ENCODE measurements around the gene DYNLL2. TPM values are rescaled to one million over a fixed set of nuclear protein-coding genes. Genes with fewer than 3 reads are reported as not detected.

Gene DYNLL2
- total RNA-seq (2021): 29.1 and 29.8 TPM in 2 replicates
- Bru-seq, nascent RNA: percentile 89 among the genes with signal in this experiment
- percentile 97 among the genes with signal in this experiment for BruChase-seq, experiment 1, labeled RNA remaining after a 2-hour chase
- BruChase-seq, experiment 2, labeled RNA remaining after a 6-hour chase: percentile 98 among the genes with signal in this experiment
- long read RNA-seq, partial matches to known transcripts: 1 of 4 reads
- long read RNA-seq, other reads (novel, unspliced or antisense): 3 of 4 reads

DNA sequence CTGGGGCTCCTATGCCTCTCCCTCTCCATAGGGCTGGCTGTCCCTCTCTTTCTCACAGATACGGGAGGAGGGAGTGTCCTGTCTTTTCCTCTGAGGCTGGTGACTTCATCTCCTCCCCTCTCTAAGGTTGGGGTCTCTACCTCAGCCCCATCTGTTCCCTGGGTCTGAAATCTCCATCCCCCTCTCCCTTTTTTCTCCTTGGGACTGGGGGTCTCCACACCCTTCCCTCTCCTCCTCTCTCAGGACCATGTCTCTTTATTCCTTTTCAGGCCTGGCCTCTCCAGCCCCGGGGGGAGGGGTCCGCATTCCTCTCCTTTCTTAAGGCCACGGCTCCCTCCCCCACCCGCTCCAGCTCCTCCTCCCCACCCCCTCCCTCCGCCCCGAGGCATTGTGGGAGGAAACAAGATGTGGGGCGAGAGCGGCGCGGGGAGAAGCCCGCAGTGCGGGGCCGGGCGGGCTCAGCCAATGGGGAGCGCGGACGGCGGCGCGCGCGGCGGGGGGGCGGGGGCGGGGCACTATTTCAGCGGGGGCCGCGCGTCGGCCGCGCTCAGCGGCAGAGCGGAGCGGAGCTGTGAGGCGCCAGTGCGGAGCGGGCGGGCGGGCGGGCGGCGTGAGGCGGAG lies at the start of gene DYNLL2:
DYNLL2 (plus strand) TSS at position 550 of the 621 bp plus-strand sequence. CDS start 3,672 bp downstream, outside the sequence.
- DNase-seq (ENCODE audit: low spot score): peak; percentile 97
- H3K4me1 ChIP-seq (ENCODE audit: insufficient read depth, low read length, poor library complexity, severe bottlenecking): peaks cover 15% of the 10 kb centered on the region
- peaks cover 14% of the 10 kb centered on the region for H3K27me3 ChIP-seq (replicated peaks; ENCODE audit: insufficient read depth, low read depth, low read length, poor library complexity)
- intact Hi-C loops (cut with micrococcal nuclease; ENCODE audit: unreplicated experiment): loop anchor here (5.0 to 10.0 kb wide), 2 partner anchors 76 to 228 kb away; partner anchors contain the start of genes MRPS23 and SRSF1
- peak within 1 kb of the TSS; percentile 88 for H3K27ac ChIP-seq (ENCODE audit: low read depth, low read length, poor library complexity, severe bottlenecking)
- H3K4me3 ChIP-seq (ENCODE audit: low read depth, low read length, poor library complexity, severe bottlenecking): peak within 1 kb of the TSS; percentile 95
- BruUV-seq (replicated peaks): no TSS peak
- peaks cover 14% of the 10 kb centered on the region for H3K36me3 ChIP-seq (ENCODE audit: insufficient read depth, low read length, poor library complexity, severe bottlenecking)
- no peaks in the 10 kb centered on the region for H3K9me3 ChIP-seq (ENCODE audit: low read depth, low read length, poor library complexity, severe bottlenecking)
- CTCF ChIA-PET: no interaction called here
- no peak for TF ChIP-seq EZH2 (IDR thresholded peaks at IDR 0.05; ENCODE audit: borderline replicate concordance, low read depth, low read length, poor library complexity, severe bottlenecking)
- TF ChIP-seq, protein P1, sequence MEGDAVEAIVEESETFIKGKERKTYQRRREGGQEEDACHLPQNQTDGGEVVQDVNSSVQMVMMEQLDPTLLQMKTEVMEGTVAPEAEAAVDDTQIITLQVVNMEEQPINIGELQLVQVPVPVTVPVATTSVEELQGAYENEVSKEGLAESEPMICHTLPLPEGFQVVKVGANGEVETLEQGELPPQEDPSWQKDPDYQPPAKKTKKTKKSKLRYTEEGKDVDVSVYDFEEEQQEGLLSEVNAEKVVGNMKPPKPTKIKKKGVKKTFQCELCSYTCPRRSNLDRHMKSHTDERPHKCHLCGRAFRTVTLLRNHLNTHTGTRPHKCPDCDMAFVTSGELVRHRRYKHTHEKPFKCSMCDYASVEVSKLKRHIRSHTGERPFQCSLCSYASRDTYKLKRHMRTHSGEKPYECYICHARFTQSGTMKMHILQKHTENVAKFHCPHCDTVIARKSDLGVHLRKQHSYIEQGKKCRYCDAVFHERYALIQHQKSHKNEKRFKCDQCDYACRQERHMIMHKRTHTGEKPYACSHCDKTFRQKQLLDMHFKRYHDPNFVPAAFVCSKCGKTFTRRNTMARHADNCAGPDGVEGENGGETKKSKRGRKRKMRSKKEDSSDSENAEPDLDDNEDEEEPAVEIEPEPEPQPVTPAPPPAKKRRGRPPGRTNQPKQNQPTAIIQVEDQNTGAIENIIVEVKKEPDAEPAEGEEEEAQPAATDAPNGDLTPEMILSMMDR (conservative IDR thresholded peaks at IDR 0.05; ENCODE audit: low read depth, low read length): no peak
- POLR2A ChIA-PET (ENCODE audit: low non-redundant PET): interaction anchor here (0.5 to 0.9 kb wide), 11 partner anchors 22 to 1416 kb away, joined by 3 to 13 read pairs (median 5); partner anchors contain the start of gene MRPS23

GRCh38 chr17:58039975-58040374 lies 43.2 kb upstream of the DYNLL2 start:
- Histone ChIP-seq H3K4me3 (ENCODE audit: low read depth, low read length, poor library complexity, severe bottlenecking) (no peak overlapping the region), H3K27me3 (replicated peaks; ENCODE audit: insufficient read depth, low read depth, low read length, poor library complexity) (peaks cover 16% of the 10 kb centered on the region), H3K9me3 (ENCODE audit: low read depth, low read length, poor library complexity, severe bottlenecking) (no peaks in the 10 kb centered on the region), H3K4me1 (ENCODE audit: insufficient read depth, low read length, poor library complexity, severe bottlenecking) (peaks cover 6% of the 10 kb centered on the region), H3K36me3 (ENCODE audit: insufficient read depth, low read length, poor library complexity, severe bottlenecking) (no peaks in the 10 kb centered on the region), H3K27ac (ENCODE audit: low read depth, low read length, poor library complexity, severe bottlenecking) (no peak overlapping the region)
- POLR2A ChIA-PET (ENCODE audit: low non-redundant PET): no interaction called here
- DNase-seq (ENCODE audit: low spot score): no peak
- intact Hi-C loops (cut with micrococcal nuclease; ENCODE audit: unreplicated experiment): no loop called here
- BruUV-seq (replicated peaks): no TSS peak
- TF ChIP-seq, protein P1 (conservative IDR thresholded peaks at IDR 0.05; ENCODE audit: low read depth, low read length): no peak
- no peak for TF ChIP-seq EZH2 (IDR thresholded peaks at IDR 0.05; ENCODE audit: borderline replicate concordance, low read depth, low read length, poor library complexity, severe bottlenecking)
- CTCF ChIA-PET: no interaction called here

GRCh38 chr17:58040386-58040785 lies 42.8 kb upstream of the DYNLL2 start:
- Histone ChIP-seq H3K9me3 (ENCODE audit: low read depth, low read length, poor library complexity, severe bottlenecking) (no peaks in the 10 kb centered on the region), H3K4me3 (ENCODE audit: low read depth, low read length, poor library complexity, severe bottlenecking) (no peak overlapping the region), H3K27me3 (replicated peaks; ENCODE audit: insufficient read depth, low read depth, low read length, poor library complexity) (peaks cover 16% of the 10 kb centered on the region), H3K4me1 (ENCODE audit: insufficient read depth, low read length, poor library complexity, severe bottlenecking) (peaks cover 8% of the 10 kb centered on the region), H3K27ac (ENCODE audit: low read depth, low read length, poor library complexity, severe bottlenecking) (no peak overlapping the region), H3K36me3 (ENCODE audit: insufficient read depth, low read length, poor library complexity, severe bottlenecking) (no peaks in the 10 kb centered on the region)
- BruUV-seq (replicated peaks): no TSS peak
- no peak for DNase-seq (ENCODE audit: low spot score)
- TF ChIP-seq EZH2 (IDR thresholded peaks at IDR 0.05; ENCODE audit: borderline replicate concordance, low read depth, low read length, poor library complexity, severe bottlenecking): no peak
- TF ChIP-seq, protein P1 (conservative IDR thresholded peaks at IDR 0.05; ENCODE audit: low read depth, low read length): no peak
- POLR2A ChIA-PET (ENCODE audit: low non-redundant PET): no interaction called here
- intact Hi-C loops (cut with micrococcal nuclease; ENCODE audit: unreplicated experiment): no loop called here
- CTCF ChIA-PET: no interaction called here
